PFSK-1 (cell line): ENCODE data around the gene RPEL1.

Experiments used
- FOXP2 ChIP-seq: optimal IDR thresholded peaks from 2 replicates; pipeline ENCODE3; 2011; ENCODE audit warnings: borderline replicate concordance, control low read depth, inconsistent platforms; ENCODE audit not compliant: insufficient read depth; ENCODE audit errors: extremely low read length, extremely low read depth
- POLR2AphosphoS5 ChIP-seq: IDR thresholded peaks from 2 replicates; pipeline ENCODE4 v1.6.1; 2012; ENCODE audit warnings: low read depth, mild to moderate bottlenecking, control low read depth, low read length, moderate library complexity
- REST ChIP-seq, 2 experiments: IDR thresholded peaks; 2 replicates each; pipeline versions ENCODE4 v1.6.1 to v1.8.0; 2011 to 2012; ENCODE audit warnings: low read depth in 2 of 2, low read length in 2 of 2, control low read depth in 1 of 2, inconsistent platforms in 1 of 2, mild to moderate bottlenecking in 1 of 2, moderate library complexity in 1 of 2; ENCODE audit not compliant: insufficient read depth in 1 of 2
- SIN3A ChIP-seq: IDR thresholded peaks from 2 replicates; pipeline ENCODE4 v1.6.1; 2012; ENCODE audit warnings: mild to moderate bottlenecking, low read length, moderate library complexity, borderline replicate concordance; ENCODE audit not compliant: insufficient read depth
- TAF1 ChIP-seq: IDR thresholded peaks from 2 replicates; pipeline ENCODE4 v1.6.1; 2012; ENCODE audit warnings: low read length, control low read depth, borderline replicate concordance; ENCODE audit not compliant: insufficient read depth

GRCh38 chr10:103207141-103207540 is 38.5 kb upstream of the RPEL1 start:
- TF ChIP-seq TAF1 (no peak), REST (IDR thresholded peaks at IDR 0.05; ENCODE audit: insufficient read depth in 1 of 2, low read depth in 2 of 2, low read length in 2 of 2) (no peak), POLR2AphosphoS5 (no peak), SIN3A (no peak), FOXP2 (no peak)
